CD14-positive monocyte (primary cell): ENCODE data around the gene EPS8L3. TPM values are rescaled to one million over a fixed set of nuclear protein-coding genes. Genes with fewer than 3 reads are reported as not detected.

Experiments used
- DNase-seq, 3 donors: peaks; one replicate each; pipeline ENCODE4 v3.0.0-alpha.2; 2011 to 2022
- H2AFZ ChIP-seq: 2 replicates; pipeline ENCODE4 v1.6.0; 2012; ENCODE audit warnings: mild to moderate bottlenecking, low read depth, low read length, inconsistent platforms; ENCODE audit not compliant: insufficient read depth, poor library complexity, severe bottlenecking
- H3K27ac ChIP-seq, 2 donors: 1 replicate in 1 of 2; 2 replicates in 1 of 2; pipeline ENCODE4 v1.5.1; 2012 to 2013; ENCODE audit warnings: low read length in 2 of 2, control low read depth in 1 of 2, inconsistent platforms in 1 of 2, low read depth in 1 of 2, mild to moderate bottlenecking in 1 of 2
- H3K27me3 ChIP-seq, 2 donors: one replicate each; pipeline versions ENCODE4 v1.6.0 to v1.6.1; 2011 to 2013; ENCODE audit warnings: low read length in 2 of 2; ENCODE audit not compliant: control insufficient read depth in 2 of 2, insufficient read depth in 2 of 2
- H3K36me3 ChIP-seq, 2 donors: replicated peaks in 1 of 2; 1 replicate in 1 of 2; 2 replicates in 1 of 2; pipeline versions ENCODE4 v1.5.1 to v1.6.1; 2012 to 2013; ENCODE audit warnings: low read length in 2 of 2, control low read depth in 1 of 2, inconsistent platforms in 1 of 2, mild to moderate bottlenecking in 1 of 2; ENCODE audit not compliant: insufficient read depth in 2 of 2, control insufficient read depth in 1 of 2
- H3K4me1 ChIP-seq, 2 donors: 1 replicate in 1 of 2; 2 replicates in 1 of 2; pipeline versions ENCODE4 v1.5.1 to v1.6.1; 2012 to 2013; ENCODE audit warnings: low read length in 2 of 2, control low read depth in 1 of 2, inconsistent platforms in 1 of 2, mild to moderate bottlenecking in 1 of 2, moderate library complexity in 1 of 2; ENCODE audit not compliant: insufficient read depth in 2 of 2, control insufficient read depth in 1 of 2
- H3K4me2 ChIP-seq: replicated peaks from 2 replicates; pipeline ENCODE3; 2012; ENCODE audit warnings: low read length, moderate library complexity, mild to moderate bottlenecking; ENCODE audit not compliant: poor library complexity, severe bottlenecking; ENCODE audit errors: extremely low read depth
- H3K4me3 ChIP-seq, 3 experiments: fragments of 200-600 bp in 1 of 3; sonication (generic) in 1 of 3; replicated peaks in 1 of 3; 1 replicate in 2 of 3; 2 replicates in 1 of 3; pipeline ENCODE4 v1.5.1; 2011 to 2013; ENCODE audit warnings: low read length in 3 of 3, mild to moderate bottlenecking in 3 of 3, control low read depth in 2 of 3, low read depth in 2 of 3, inconsistent platforms in 1 of 3, moderate library complexity in 1 of 3
- H3K79me2 ChIP-seq: 2 replicates; pipeline ENCODE4 v1.6.0; 2012; ENCODE audit warnings: mild to moderate bottlenecking, control low read depth, inconsistent platforms, low read length, moderate library complexity; ENCODE audit not compliant: insufficient read depth
- H3K9ac ChIP-seq: 2 replicates; pipeline ENCODE4 v1.6.0; 2017; ENCODE audit warnings: low read length, mild to moderate bottlenecking; ENCODE audit not compliant: insufficient read depth, poor library complexity, severe bottlenecking
- H3K9me3 ChIP-seq, 2 donors: replicated peaks in 1 of 2; 1 replicate in 1 of 2; 2 replicates in 1 of 2; pipeline versions ENCODE4 v1.5.1 to v1.6.1; 2012 to 2013; ENCODE audit warnings: low read length in 2 of 2, control low read depth in 1 of 2; ENCODE audit not compliant: control insufficient read depth in 1 of 2, insufficient read depth in 1 of 2
- H4K20me1 ChIP-seq: 2 replicates; pipeline ENCODE4 v1.6.0; 2012; ENCODE audit warnings: mild to moderate bottlenecking, low read length, control low read depth, moderate library complexity; ENCODE audit not compliant: insufficient read depth
- H3K27ac Mint-ChIP-seq, 7 donors: one replicate each; pipeline ENCODE4 v1.8.0; 2020; ENCODE audit warnings: mild to moderate bottlenecking in 7 of 7, mixed read lengths in 7 of 7, moderate library complexity in 6 of 7, inconsistent platforms in 2 of 7
- H3K27me3 Mint-ChIP-seq, 3 donors: one replicate each; pipeline ENCODE4 v1.8.0; 2021 to 2022; ENCODE audit warnings: low read depth in 3 of 3, mild to moderate bottlenecking in 3 of 3, mixed read lengths in 3 of 3, moderate library complexity in 3 of 3, inconsistent platforms in 1 of 3
- H3K36me3 Mint-ChIP-seq, 2 donors: one replicate each; pipeline ENCODE4 v1.8.0; 2020; ENCODE audit warnings: mixed read lengths in 2 of 2, inconsistent platforms in 1 of 2, mild to moderate bottlenecking in 1 of 2
- H3K4me1 Mint-ChIP-seq: one replicate; pipeline ENCODE4 v1.8.0; 2020; ENCODE audit warnings: mild to moderate bottlenecking, mixed read lengths
- H3K4me3 Mint-ChIP-seq, 2 donors: one replicate each; pipeline ENCODE4 v1.8.0; 2020; ENCODE audit warnings: mild to moderate bottlenecking in 2 of 2, mixed read lengths in 2 of 2, moderate library complexity in 1 of 2
- H3K9me3 Mint-ChIP-seq, 7 donors: one replicate each; pipeline ENCODE4 v1.8.0; 2020 to 2022; ENCODE audit warnings: mixed read lengths in 7 of 7, mild to moderate bottlenecking in 6 of 7, moderate library complexity in 6 of 7, inconsistent platforms in 2 of 7
- WGBS: methylation state at CpG from one replicate; pipeline ENCODE4 v1.1.5; 2013; ENCODE audit warnings: missing lambda C conversion rate; ENCODE audit not compliant: insufficient coverage; 5-methylcytosine and 5-hydroxymethylcytosine counted together
- intact Hi-C, 2 donors: fragments of 100-400 bp; cut with micrococcal nuclease; formaldehyde crosslinking; loops; one replicate each; pipeline versions ENCODE4 v1.15.0 to v1.15.1; 2023
- polyA plus RNA-seq, 3 donors: library from polyadenylated mRNA; depleted of rRNA in 1 of 3; unstranded in 2 of 3; stranded (reverse) in 1 of 3; fragments of 300-500 nt in 2 of 3; fragments of >200 nt in 1 of 3; fragmentation: Illumina TruSeq in 2 of 3; gene quantifications; 1 replicate in 2 of 3; 2 replicates in 1 of 3; pipeline ENCODE4 v1.2.3, GENCODE V29; 2012 to 2021
- TF ChIP-seq, protein P1 (sequence below): fragments of 200-600 bp; IDR thresholded peaks from one replicate; pipeline ENCODE4 v1.8.0; 2022; ENCODE audit warnings: antibody characterized with exemption, mild to moderate bottlenecking

Gene EPS8L3
- polyA plus RNA-seq, 3 donors, result not detected

DNA sequence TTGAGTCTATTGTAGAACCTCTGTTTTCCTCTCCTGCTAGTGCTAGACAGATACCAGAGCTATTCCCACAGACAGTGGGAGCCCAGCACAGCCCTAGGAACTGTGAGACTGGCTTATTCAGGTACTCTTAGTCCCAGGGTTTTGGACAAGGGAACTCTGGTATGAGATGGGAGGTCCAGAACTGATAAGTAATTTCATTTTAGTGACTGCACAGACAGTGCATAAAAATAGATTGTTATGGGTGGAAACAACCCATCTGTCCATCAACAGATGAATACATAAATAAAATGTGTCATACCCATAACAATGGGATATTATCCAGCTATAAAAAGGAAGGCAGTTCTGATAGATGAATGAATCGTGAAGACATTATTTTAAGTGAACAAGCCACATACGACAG, 9.0 kb downstream of the EPS8L3 start:
- no peak overlapping the region for H3K27ac ChIP-seq
- no peak overlapping the region for H3K4me2 ChIP-seq
- H3K79me2 ChIP-seq, result no peaks in the 10 kb centered on the region
- no peaks in the 10 kb centered on the region for H3K27me3 ChIP-seq
- H3K4me3 ChIP-seq, result no peak overlapping the region
- Mint-ChIP-seq H3K4me3 (no peak overlapping the region), H3K27ac (no peak overlapping the region), H3K4me1 (peaks cover 2% of the 10 kb centered on the region), H3K27me3 (peaks cover 4 to 7% (median 5%) of the 10 kb centered on the region in 3 donors), H3K9me3 (peaks cover 0 to 3% (median 0%) of the 10 kb centered on the region in 7 donors), H3K36me3 (no peaks in the 10 kb centered on the region)
- no peak overlapping the region for H2AFZ ChIP-seq
- intact Hi-C loops, result no loop called here
- DNase-seq, result no peak
- no peaks in the 10 kb centered on the region for H3K36me3 ChIP-seq
- no peaks in the 10 kb centered on the region for H3K9me3 ChIP-seq
- TF ChIP-seq, protein P1, sequence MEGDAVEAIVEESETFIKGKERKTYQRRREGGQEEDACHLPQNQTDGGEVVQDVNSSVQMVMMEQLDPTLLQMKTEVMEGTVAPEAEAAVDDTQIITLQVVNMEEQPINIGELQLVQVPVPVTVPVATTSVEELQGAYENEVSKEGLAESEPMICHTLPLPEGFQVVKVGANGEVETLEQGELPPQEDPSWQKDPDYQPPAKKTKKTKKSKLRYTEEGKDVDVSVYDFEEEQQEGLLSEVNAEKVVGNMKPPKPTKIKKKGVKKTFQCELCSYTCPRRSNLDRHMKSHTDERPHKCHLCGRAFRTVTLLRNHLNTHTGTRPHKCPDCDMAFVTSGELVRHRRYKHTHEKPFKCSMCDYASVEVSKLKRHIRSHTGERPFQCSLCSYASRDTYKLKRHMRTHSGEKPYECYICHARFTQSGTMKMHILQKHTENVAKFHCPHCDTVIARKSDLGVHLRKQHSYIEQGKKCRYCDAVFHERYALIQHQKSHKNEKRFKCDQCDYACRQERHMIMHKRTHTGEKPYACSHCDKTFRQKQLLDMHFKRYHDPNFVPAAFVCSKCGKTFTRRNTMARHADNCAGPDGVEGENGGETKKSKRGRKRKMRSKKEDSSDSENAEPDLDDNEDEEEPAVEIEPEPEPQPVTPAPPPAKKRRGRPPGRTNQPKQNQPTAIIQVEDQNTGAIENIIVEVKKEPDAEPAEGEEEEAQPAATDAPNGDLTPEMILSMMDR, result no peak
- no CpG with 5 or more reads among the region's 2 CpGs for WGBS
- no peak overlapping the region for H3K9ac ChIP-seq
- H4K20me1 ChIP-seq, result no peaks in the 10 kb centered on the region
- H3K4me1 ChIP-seq, result no peaks in the 10 kb centered on the region

DNA sequence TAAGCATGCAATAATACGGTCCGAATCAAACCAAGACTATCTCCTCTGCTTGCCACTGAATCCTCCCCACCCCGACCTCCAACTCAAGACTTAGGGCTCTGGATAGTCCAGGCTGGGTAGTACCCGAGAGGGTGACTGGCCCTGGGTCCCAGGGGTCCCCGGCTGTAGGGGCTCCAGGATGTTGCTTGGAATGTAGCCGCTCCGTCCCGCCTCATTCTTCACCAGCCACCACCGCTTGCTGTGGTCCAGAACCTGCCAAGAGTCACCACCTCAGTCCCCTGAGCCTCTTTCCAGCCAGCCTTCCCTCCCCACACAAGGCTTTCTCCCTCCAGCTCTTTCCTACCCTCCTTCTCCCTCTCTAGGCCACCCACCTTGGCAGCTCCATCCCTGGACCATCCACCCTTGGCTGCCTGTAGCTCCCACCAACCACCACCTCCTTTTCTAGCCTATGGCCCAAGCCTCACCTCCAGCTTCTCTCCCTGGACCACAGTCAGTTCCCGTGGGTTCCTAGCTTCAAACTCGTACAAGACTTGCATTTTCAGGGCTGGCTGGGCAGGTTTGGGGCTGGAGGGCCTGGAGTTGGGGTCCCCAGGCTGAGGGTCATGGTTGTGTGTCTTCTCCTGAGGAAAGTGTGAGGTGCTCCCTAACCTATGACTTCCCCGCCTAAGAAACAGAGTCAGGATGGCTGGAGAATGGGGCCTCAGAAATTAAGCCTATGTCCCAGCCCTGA, 12.0 kb downstream of the EPS8L3 start:
- H3K4me3 ChIP-seq, result no peak overlapping the region
- no peak overlapping the region for H3K4me3 Mint-ChIP-seq
- H3K27ac ChIP-seq, result no peak overlapping the region
- H3K36me3 ChIP-seq, result no peaks in the 10 kb centered on the region
- H3K9me3 ChIP-seq, result no peaks in the 10 kb centered on the region
- 96% methylated on average over 9 of the region's 12 CpGs for WGBS
- no peaks in the 10 kb centered on the region for H3K4me1 Mint-ChIP-seq
- H2AFZ ChIP-seq, result no peak overlapping the region
- H3K9me3 Mint-ChIP-seq, result peaks cover 0 to 13% (median 5%) of the 10 kb centered on the region in 7 donors
- no peaks in the 10 kb centered on the region for H4K20me1 ChIP-seq
- H3K79me2 ChIP-seq, result no peaks in the 10 kb centered on the region
- H3K27ac Mint-ChIP-seq, result no peak overlapping the region
- TF ChIP-seq, protein P1, result no peak
- H3K9ac ChIP-seq, result no peak overlapping the region
- DNase-seq, result no peak
- no peaks in the 10 kb centered on the region for H3K27me3 ChIP-seq
- H3K4me1 ChIP-seq, result no peaks in the 10 kb centered on the region
- H3K4me2 ChIP-seq, result no peak overlapping the region
- intact Hi-C loops, result no loop called here
- peaks cover 4 to 9% (median 5%) of the 10 kb centered on the region in 3 donors for H3K27me3 Mint-ChIP-seq
- no peaks in the 10 kb centered on the region for H3K36me3 Mint-ChIP-seq
